Endometrium (tissue), 2 donors: ENCODE measurements around the gene PAM16.
"Not testable (repeated sequence)": the region's sequence is repeated elsewhere in the genome, so short reads cannot be mapped to it uniquely, and the experiment has no call there.

Experiments used
- FAIRE-seq: peaks from 2 replicates; lab custom pipeline; 2012; peaks lifted over from hg19 to GRCh38; lab: Jason Lieb, UNC
- donor health status: control.
- donor health status: control.

Gene PAM16

DNA sequence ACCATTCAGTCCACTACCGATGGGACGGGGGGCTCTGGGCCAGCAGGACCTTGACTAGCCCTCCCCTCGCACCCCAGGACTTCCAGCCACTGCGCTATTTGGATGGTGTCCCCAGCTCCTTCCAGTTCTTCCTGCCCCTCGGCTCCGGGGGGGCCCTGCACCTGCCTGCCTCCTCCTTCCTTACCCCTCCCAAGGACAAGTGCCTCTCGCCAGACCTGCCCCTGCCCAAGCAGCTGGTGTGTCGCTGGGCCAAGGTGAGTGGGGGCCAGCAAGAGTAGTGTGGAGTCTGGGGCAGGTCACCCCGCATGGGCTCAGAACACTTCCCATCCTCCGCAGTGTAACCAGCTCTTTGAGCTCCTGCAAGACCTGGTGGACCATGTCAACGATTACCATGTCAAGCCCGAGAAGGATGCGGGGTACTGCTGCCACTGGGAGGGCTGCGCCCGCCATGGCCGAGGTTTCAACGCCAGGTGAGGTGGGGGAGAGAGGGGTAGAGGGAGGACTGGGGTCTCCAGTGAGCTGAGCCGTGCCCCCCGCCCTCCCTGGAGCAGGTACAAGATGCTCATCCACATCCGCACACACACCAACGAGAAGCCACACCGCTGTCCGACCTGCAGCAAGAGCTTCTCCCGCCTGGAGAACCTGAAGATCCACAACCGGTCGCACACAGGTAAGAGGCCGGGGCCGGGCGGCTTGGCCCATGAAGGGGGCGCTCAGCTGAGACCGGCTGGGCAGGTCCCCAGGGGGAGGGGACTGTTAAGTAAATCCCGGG lies 16.2 kb downstream of the PAM16 start:
- no peak for FAIRE-seq

DNA sequence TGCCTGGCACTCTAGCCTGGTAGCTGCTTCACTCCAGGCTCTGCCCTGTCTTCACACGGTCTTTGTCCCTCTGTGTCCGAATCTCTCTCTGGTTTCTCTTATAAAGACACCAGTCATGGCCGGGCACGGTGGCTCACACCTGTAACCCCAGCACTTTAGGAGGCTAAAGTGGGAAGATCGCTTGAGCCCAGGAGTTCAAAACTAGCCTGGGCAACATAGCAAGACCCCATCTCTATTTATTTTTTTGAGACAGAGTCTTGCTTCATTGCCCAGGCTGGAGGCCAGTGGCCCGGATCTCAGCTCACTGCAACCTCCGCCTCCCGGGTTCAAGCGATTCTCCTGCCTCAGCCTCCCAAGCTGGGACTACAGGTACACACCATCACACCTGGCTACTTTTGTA lies 17.4 kb downstream of the PAM16 start:
- FAIRE-seq = not testable (repeated sequence)

- no peak for FAIRE-seq
Measured at GRCh38 chr16:4333308-4333638, 17.8 kb downstream of the PAM16 start.

- no peak for FAIRE-seq
Measured at GRCh38 chr16:4332623-4333307, 18.4 kb downstream of the PAM16 start.

DNA sequence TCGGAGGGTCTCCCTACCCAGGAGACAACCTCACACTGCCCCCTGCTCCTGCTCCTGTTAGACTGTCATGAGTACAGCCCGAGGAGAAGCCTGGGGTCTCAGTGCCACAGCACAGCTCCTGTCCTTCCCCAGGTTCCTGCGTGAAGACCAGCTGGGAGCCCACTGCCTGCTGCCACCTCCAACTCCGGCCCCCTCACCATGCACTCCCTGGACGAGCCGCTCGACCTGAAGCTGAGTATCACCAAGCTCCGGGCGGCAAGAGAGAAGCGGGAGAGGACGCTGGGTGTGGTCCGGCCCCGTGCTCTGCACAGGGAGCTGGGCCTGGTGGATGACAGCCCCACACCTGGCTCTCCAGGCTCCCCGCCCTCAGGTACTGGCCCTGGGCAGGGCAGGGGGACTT lies 19.0 kb downstream of the PAM16 start:
- FAIRE-seq = no peak

GRCh38 chr16:4330277-4330874 lies 20.7 kb downstream of the PAM16 start:
- peak; percentile 31 for FAIRE-seq

- no peak for FAIRE-seq
Measured at GRCh38 chr16:4328782-4329775, 22.0 kb downstream of the PAM16 start.

DNA sequence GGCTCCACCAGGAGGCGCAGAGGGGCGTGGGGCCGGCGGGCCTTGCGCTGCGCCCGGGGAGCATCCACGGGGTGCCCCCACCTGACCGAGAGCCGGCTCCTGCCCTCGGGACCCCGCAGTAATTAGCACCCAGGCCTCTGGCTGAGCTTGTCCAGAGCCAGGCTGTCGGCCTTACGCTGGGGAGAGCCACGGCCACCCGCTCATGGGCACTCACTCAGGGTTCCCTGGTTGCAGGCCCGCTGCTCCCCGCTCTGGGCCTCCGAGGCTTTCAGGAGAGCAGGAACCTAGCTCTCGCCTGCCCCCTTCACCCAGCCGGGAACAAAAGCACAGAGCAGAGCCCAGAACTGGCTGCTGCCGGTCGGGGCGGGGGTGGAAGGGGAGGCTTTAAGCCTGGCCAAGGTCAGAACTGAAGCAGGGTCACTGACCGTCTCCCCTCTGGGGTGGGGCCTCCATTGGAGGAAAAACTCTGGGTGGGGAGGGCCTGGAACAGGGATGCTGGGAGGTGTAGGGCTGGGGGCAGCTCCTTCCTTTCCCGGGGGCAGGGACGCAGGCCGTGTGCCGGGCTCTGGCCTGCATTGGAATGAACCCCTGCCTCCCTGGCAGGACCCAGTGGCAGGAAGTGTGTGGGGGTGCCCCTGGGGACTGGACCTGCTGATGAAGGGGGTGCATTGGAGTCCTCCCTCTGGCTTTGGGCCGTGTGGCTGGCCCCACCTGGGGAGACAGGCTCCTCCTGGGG lies 22.9 kb downstream of the PAM16 start:
- FAIRE-seq = no peak

DNA sequence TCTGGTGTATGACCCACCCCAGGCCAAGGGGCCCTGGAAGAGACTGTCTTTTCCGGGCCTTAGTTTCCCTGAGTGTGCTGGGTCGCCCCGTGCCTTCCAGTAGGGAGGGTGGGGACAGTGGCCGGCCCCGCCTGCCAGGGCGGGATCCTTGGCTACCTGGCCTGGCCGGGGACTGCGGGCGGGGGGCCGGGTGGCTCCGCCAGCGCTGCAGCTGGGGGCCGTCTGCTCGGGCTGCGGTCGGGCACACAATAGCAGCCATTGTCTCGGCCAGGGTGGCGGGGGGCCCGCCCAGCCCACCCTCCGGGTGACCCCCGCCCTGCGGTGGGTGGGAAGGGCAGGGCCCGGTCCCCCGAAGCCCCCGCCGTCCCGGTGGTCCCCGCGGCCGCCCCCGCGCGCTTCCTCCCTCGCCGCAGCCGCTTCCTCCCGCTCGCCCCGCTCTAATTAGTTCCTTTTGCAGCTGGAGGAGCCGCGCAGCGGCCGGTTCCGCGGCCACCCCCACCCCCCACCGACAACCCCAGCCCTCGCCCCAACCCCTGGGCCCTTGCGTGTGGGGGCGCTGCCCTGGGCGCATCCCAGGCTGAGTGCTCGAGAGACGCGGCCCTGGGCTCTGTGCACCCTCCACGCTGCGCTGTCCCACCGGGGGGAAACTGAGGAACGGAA lies 23.6 kb downstream of the PAM16 start:
- FAIRE-seq = no peak

DNA sequence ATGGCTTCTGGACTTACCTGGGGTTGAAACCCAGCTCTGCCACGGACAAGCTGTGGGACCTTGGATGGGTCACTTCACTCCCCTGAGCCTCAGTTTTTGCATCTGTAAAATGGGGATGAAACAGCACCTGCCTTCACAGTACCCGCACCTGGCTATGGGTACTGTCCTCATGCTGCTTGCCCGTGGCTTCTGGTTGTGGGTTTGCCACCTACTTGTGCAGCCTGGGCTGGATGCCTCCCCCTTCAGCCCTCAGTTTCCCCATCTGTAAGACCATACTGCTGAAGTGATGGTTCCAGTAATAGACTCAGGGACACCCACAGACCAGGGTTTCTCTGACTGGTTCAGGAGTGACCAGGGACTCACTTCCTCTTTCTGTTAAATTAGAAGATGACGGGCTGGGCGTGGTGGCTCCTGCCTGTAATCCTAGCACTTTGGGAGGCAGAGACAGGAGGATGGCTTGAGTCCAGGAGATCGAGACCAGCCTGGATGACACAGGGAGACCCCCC lies 25.8 kb downstream of the PAM16 start:
- FAIRE-seq = no peak

- no peak for FAIRE-seq
Measured at GRCh38 chr16:4324492-4325252, 26.4 kb downstream of the PAM16 start.

GRCh38 chr16:4323845-4324488 lies 27.2 kb downstream of the PAM16 start:
- no peak for FAIRE-seq

- no peak for FAIRE-seq
Measured at GRCh38 chr16:4323071-4323844, 27.9 kb downstream of the PAM16 start.

DNA sequence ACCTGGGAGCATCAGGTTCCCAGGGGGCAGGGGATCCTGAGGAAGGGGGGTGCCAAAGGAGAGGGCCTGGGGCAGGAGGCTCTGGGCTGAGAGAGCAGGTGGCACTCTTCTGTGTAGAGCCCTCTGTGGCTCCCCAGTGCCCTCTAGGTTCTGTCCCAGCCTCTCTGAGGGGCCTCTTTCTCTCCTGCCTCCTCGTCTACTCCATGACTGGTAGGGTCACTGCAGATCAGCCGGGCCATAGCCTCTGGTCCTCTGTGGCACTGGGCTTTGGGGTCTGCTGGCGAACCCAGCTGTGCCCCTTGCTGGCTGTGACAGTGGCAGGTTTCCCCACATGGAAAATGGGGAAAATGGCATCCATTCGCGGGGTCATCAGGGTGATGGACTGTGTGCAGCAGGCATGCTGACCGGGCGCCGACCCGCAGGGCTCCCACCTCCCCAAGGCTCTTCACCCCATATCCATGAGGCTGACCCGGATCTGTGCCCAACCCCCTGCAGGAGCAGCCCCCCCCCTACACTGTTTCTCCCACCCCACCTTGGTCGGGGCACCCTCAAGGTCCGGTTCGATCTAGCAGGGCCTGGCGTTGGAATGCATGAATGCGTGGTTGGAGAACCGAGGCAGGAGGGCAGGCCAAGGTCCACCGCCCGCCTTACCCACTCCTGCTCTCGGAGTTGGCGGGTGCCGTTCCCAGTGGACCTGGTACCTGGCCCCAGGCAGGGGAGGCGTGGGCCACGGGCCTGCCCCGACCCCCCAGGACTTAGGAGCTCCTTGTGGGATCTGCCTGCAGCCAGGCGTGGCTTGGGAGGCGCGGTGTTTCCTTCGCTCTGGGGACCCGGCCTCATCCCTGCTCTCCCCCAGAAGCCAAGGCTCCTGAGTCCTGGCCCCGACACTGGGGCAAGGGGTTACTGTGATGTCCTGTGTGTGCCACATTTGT lies 28.7 kb downstream of the PAM16 start:
- no peak for FAIRE-seq

DNA sequence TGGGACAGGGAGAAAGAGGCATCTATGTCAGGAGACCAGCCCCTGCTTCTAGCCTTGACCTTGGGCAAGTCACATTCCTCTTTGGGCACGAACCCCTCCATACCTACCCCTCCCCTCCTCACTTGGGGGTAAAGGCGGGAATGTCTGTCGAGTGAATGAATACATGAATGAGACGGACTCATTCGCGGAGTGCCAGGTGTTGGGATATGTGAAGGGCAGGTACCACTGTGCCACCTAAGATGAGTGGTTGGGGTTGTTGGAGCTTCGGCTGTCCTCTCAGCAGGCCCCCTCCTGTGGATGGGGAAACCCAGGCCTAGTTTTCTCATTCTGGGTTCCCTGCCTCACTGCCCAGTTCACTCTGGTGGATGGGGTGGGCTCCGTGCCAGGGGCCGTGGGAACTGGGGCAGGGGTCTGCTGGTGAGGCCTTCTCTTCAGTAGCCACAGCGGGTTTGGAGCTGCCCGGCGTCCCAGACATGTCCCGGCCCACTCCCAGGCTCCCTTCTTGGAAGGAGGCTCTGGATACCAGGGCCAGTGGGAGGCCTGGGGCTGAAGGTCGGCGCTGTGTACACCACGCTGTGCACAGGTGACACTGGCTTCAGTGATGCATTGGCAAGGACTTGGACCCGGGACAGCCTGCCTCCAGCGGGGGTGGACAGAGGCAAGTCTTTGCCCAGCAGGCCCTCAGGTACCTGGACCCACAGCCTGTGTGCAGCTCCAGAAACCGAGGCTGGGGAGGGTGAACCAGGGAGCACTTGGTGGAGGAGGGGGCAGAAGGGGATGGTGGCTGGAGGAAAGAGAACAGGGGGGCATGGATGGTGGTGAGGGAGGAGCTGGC lies 29.6 kb downstream of the PAM16 start:
- no peak for FAIRE-seq

GRCh38 chr16:4320571-4321137 lies 30.5 kb downstream of the PAM16 start:
- no peak for FAIRE-seq
